NCI-H2081 (cell line): ENCODE measurements around the gene TMEM26.
"Not testable (repeated sequence)": the region's sequence is repeated elsewhere in the genome, so short reads cannot be mapped to it uniquely, and the experiment has no call there.

Source experiments
- DNase-seq, 2 experiments: peaks; one replicate each; lab custom pipeline; 2025; lab: John Stamatoyannopoulos, UW

Gene TMEM26

DNA sequence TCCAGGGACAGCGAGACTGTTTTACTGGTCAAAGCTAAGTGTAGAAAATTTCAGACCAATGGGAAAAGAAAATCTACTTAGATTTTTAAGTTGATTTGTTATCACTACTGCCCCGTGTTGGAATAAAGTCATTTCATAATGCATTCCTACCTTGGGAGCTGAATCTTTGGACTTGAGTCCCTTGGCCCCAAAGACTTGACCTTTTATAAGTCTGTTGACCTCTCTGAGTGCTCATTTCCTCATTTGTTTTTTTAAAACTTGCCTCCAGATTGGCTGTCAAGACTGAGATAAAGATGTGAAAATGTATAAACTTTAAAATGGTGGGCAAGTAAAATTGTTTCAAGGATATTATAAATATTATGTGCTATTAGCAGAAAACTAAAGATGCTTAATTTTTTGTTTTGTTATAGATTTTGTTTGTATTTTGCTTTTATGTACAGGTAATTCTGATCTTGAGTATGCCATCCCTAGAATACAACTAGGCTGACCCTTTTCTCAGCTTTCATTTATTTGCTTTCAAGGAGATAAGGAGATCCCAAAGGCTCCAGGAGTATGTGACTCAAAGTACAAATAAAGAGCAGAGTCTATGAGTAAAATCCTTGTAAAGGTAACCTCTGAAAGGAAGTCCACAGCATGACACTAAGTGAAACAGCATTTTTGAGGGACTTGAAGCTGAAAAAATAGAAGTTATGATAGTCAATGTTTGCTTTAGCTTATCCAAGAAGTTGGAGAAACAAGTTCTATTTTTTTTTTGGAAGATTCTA, 54.6 kb downstream of the TMEM26 start:
- no peak for DNase-seq

DNA sequence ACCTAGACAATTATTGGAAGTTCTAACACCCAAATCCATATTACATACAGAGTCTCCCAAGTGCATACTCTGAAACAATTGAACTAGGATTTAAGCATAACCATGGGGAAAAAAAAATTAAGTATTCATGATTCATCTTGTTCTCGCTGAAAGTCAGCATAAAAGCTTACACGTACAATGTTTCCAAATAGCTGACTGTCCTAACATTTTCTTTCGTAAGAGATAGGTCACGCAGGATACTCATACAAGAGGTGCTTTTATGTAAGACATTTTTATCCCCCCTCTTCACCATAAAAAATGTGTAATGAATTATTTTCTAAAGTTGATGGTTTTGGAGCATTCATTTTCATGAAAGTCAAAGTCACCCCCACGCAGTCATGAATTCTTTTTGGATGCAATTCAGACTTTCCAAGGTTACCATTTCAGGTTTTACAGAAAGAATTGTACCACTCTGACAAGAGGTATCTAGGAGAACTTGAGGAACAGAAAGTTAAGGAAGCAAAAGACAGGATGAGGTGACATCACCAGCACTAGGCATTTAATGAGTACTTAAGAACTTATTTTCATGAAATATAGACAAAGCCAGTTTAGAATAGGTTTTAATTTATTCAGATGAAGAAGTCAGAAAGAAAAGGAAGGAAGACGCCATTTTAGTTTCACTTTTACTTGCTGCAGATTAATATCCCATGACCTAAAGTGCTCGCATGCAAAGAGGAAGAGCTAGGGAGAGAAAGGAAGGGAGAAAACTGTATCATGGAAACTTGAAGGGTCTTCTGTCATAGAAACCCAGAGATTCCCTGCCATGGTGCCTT, 55.8 kb downstream of the TMEM26 start:
- no peak for DNase-seq

DNA sequence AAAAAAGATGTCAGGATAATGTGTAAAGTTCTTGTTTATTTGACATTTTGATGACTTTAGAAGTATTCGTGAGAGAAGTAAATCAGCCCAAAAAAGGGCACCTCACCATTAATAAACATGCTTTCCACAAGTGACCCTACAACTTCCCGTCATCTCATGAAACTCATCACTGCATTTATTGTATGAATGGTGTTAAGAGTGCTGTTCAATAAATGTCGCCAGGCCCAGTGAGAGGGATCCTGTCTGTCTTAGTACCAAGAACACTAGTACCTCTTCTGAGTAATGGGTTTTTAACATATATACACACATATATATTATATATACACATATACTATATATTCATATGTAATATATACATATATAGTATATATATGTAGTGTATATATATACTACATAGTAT, 61.9 kb downstream of the TMEM26 start:
- no peak for DNase-seq

DNA sequence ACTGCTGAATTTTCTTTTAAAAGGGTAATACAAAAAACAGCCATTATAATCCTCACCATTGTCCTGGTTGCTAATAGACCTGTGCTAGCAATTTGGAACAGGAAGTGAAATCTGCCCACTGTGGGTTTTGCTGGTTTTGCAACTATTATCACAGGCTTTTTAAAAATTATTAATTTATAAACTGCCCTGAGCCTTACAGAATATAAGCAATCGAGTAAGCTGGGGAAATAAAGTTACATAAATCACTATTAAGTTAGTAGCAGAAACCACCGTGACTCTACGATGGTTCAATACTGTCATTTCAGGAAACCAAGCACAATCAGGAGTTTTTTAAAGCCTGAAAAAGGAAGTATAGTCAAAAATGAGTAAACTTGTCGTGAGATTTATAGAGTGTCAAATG, 62.3 kb downstream of the TMEM26 start:
- DNase-seq = no peak

DNA sequence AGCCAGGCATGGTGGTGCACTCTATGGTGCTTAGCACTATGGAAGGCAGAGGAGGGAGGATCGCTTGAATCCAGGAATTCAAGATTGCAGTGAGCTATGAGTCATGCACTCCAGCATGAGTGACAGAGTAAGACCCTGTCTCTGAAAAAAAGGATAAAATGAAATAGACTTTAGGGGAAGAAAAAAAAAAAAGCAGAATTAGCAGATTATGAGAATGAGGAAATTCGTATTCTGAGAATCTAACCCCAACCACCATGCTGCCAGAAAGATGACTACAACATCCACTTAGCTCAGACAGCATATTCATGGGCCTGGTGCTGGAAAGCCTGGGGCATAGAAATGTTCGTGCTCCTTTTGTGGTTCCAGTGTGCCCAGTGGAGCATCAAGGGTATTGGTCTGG, 63.3 kb downstream of the TMEM26 start:
- DNase-seq = no peak

DNA sequence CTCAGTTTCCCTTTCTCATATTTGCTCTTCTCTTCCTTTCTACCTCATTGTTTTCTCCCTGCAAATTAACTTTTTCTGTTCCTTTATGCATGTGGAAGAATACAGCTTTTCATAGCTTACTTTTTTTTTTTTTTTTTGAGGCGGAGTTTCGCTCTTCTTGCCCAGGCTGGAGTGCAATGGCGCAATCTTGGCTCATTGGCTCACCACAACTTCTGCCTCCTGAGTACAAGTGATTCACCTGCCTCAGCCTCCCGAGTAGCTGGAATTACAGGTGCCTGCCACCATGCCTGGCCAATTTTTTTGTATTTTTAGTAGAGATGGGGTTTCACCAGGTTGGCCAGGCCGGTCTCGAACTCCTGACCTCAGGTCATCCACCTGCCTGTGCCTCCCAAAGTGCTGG, 64.2 kb downstream of the TMEM26 start:
- DNase-seq = not testable (repeated sequence)

DNA sequence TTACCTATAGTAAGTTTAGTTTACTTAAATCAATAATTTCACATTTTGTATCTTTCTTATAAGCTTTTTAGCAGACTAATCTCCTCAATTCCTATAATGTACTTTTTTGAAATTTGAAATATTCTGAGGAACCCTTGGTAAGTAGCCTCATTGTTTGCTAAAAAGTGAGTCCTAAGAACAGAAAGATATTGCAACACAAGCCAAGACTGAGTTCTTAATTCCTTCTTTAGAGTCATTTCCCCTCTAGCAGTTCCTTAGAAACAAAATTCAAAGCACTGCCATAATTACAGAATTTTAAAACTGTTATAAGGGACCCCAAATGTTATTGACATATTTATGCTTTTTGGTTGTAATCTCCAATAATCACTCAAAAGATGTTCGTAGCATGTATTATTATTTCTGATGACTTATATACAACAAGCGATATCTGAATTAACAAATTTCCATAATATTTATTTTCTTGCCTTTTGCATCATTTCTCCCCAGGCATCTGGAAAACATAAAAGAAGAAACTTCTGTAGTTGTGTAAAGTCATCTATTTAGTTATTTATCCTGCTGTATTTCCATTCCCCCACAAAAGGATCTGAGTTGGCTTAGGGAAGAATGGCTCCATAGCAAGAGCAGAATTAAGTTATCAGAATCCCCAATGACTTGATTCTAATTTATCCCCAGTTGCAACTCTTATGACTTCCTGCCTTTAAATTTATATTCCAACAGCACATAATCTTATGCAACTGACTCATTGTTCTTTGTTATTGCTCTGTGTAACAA, 67.8 kb downstream of the TMEM26 start:
- DNase-seq = no peak

DNA sequence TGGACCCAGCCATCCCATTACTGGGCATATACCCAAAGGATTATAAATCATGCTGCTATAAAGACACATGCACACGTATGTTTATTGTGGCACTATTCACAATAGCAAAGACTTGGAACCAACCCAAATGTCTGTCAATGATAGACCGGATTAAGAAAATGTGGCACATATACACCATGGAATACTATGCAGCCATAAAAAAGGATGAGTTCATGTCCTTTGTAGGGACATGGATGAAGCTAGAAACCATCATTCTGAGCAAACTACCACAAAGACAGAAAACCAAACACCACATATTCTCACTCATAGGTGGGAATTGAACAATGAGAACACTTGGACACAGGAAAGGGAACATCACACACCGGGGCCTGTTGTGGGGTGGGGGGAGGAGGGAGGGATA, 72.0 kb downstream of the TMEM26 start:
- DNase-seq = not testable (repeated sequence)

DNA sequence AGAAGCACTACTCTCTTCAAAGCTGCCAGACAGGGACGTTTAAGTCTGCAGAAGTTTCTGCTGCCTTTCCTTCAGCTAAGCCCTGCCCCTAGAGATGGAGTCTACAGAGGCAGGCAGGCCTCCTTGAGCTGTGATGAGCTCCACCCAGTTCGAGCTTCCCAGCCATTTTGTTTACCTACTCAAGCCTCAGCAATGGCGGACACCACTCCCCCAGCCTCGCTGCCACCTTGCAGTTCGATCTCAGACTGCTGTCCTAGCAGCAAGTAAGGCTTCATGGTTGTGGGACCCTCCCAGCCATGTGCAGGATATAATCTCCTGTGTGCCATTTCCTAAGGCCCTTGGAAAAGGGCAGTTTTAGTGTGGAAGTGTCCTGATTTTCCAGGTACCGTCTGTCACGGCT, 74.3 kb downstream of the TMEM26 start:
- DNase-seq = no peak

DNA sequence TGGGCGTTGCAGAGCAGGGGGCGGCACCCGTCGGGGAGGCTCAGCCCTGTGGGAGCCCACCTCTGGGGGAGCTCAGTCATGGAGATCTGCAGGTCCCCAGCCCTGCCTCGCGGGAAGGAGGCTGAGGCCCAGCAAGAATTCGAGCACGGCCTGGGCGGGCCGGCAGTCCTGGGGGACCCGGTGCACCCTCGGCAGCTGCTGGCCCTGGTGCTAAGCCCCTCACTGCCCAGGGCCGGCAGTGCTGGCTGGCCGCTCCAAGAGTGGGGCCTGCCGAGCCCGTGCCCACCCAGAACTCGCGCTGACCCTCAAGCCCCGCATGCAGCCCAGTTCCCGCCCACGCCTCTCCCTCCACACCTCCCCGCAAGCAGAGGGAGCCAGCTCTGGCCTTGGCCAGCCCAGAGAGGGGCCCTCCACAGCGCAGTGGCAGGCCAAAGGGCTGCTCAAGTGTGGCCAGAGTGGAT, 76.2 kb downstream of the TMEM26 start:
- DNase-seq = no peak

DNA sequence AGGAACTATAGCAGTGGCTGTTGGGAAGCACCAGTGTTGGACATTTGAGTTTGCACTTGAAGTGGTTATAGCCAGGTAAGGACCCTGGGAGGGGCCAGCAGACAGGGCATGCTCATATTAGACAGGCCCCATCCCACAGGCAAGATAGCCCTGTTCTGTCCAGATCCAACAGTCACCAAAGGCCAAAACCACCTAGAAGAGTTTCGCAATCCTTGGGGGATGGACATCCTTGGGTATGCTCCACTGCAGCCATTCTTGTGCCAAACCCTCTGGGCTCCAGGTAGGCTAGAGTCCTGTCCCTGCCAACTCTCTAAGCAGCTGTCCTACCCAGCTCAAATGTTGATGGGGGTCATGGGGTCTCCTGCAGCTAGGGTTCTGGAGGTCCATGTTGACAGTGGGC, 76.8 kb downstream of the TMEM26 start:
- no peak for DNase-seq

DNA sequence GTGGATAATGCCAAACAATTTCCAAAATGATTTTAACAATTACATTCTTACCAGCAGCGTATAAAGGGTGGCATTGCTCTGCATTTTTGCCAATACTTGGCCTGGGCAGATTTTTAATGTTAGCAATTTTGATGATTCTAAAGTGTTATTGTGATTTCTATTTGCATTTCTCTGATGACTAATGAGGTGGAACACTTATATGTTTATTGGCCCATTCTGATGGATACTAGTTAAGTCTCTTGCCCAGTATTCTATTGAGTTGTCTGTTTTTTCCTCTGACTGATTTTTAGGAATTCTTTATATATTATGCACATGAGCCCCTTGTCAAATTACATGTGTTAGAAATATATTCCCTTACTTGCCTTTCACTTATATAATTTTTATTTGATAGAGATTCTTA, 86.8 kb downstream of the TMEM26 start:
- no peak for DNase-seq

DNA sequence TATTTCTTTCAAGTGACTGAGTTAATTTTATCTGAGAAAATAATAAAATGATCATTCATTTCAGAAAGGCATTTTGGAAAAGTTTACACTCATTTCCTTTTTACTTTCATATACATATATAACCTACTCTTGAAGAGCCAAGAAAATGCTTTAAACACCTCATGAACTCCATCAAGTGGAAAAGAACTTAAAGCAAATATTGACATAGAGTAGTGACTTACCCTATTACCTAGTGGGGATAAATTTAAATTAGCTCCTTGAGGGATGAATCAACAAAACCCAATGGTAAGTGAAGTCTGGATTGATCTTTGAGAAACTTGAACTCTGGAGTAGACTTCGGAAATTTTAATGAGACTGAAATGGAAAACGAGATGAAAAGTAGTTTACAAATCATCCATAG, 88.6 kb downstream of the TMEM26 start:
- no peak for DNase-seq

DNA sequence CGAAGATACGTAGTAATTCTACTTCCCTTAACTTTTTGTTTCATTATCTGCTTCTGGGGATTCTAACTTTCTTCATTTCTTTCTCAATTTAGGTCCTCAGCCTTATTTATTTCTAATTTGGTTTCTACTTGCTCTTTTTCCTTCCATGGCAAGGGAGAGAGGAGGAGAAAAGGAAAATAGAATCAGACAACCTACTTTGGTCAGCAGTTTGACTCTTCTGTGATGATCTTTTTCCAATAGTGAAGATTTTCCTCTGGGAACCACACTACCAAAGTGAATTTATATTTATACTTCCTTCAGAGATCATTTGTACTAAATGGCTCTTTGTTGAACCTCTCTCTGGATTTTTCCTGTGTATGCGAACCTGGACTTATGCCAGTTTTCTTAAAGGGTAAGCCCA, 90.2 kb downstream of the TMEM26 start:
- DNase-seq = no peak

DNA sequence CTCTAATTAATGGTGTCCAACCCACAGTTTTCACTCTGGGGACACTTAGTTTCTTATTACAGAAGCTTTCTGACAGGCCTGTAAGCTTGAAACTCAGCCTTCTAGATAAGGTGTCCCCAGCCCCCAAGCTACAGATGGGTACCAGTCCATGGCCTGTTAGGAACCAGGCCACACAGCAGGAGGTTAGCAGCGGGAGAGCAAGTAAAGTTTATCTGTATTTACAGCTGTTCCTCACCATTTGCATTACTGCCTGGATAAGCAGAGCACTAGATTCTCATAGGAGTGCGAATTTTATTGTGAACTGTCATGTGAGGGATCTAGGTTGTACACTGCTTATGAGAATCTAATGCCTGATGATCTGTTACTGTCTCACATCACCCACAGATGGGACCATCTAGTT, 93.7 kb downstream of the TMEM26 start:
- DNase-seq = no peak

DNA sequence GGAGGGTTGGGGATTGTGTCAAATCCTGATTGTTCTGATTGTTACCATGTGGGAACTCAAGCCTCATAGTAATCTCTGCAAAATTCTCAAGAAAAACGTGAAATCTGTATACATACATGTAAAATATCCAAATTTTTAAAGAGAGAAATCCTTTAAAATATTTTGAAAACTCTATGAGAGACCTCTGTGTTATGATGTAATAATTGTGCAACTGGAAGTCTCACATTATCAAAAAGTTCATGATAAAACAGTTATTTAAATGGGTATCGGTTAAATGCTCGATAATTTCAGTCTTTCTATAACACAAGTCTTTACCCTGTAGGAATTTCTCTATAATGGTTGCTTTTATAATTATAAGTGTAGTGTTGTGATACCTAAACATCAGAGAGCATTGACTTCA, 95.5 kb downstream of the TMEM26 start:
- DNase-seq = no peak
